H1 (cell line): Measurements from ENCODE around the gene IL1RAPL1. TPM values are rescaled to one million over a fixed set of nuclear protein-coding genes. Genes with fewer than 3 reads are reported as not detected.

Source experiments
- CTCF ChIA-PET: fragments of 300-600 bp; sonication (Branson Sonifier 250); formaldehyde crosslinking; loops from one replicate; lab custom pipeline; 2021; ENCODE audit not compliant: partially characterized antibody; lab: Charles Lee
- POLR2A ChIA-PET: fragments of 300-600 bp; sonication (Branson Sonifier 250); formaldehyde crosslinking; loops from one replicate; lab custom pipeline; 2021; ENCODE audit warnings: inconsistent platforms; ENCODE audit not compliant: partially characterized antibody; lab: Charles Lee
- DNase-seq, 2 experiments: peaks; one replicate each; pipeline versions ENCODE4 v3.0.0 to v3.0.0-alpha.2; 2010 to 2022; ENCODE audit warnings: low spot score in 2 of 2, low read depth in 1 of 2, mixed read lengths in 1 of 2
- FAIRE-seq: peaks from 2 replicates; lab custom pipeline; 2011; peaks lifted over from hg19 to GRCh38; lab: Jason Lieb, UNC
- H2AFZ ChIP-seq: 2 replicates; pipeline ENCODE4 v1.8.1; 2012; ENCODE audit warnings: low read length, inconsistent platforms
- H2AK5ac ChIP-seq: 2 replicates; pipeline ENCODE4 v1.6.1; 2013; ENCODE audit warnings: low read depth, low read length
- H2BK120ac ChIP-seq: replicated peaks from 2 replicates; pipeline ENCODE3; 2013; ENCODE audit warnings: low read depth, low read length, inconsistent platforms
- H2BK12ac ChIP-seq: 2 replicates; pipeline ENCODE4 v1.6.1; 2013; ENCODE audit warnings: low read depth, low read length
- H2BK15ac ChIP-seq: 2 replicates; pipeline ENCODE4 v1.6.1; 2013; ENCODE audit warnings: low read length
- H2BK20ac ChIP-seq: 2 replicates; pipeline ENCODE4 v1.6.1; 2013; ENCODE audit warnings: low read length
- H2BK5ac ChIP-seq: 2 replicates; pipeline ENCODE4 v1.6.1; 2013; ENCODE audit warnings: low read depth, low read length
- H3K14ac ChIP-seq: 2 replicates; pipeline ENCODE4 v1.6.1; 2013; ENCODE audit warnings: inconsistent platforms; ENCODE audit not compliant: insufficient read length
- H3K18ac ChIP-seq: 2 replicates; pipeline ENCODE4 v1.6.1; 2013; ENCODE audit warnings: low read length; ENCODE audit errors: extremely low read depth
- H3K23ac ChIP-seq: 2 replicates; pipeline ENCODE4 v1.6.1; 2013; ENCODE audit warnings: inconsistent platforms; ENCODE audit not compliant: insufficient read length
- H3K23me2 ChIP-seq: 2 replicates; pipeline ENCODE4 v1.6.1; 2013; ENCODE audit warnings: low read depth, low read length
- H3K27ac ChIP-seq: 2 replicates; pipeline ENCODE4 v1.6.1; 2011; ENCODE audit warnings: low read depth, low read length, inconsistent platforms
- H3K27me3 ChIP-seq, 4 experiments: replicated peaks in 1 of 4; 1 replicate in 1 of 4; 2 replicates in 3 of 4; pipeline versions ENCODE4 v1.6.1 to v1.8.1; 2011 to 2013; ENCODE audit warnings: low read length in 3 of 4, mild to moderate bottlenecking in 3 of 4, inconsistent platforms in 2 of 4, mixed read lengths in 2 of 4, moderate library complexity in 1 of 4; ENCODE audit not compliant: control insufficient read depth in 3 of 4, insufficient read depth in 3 of 4; ENCODE audit errors: extremely low read depth in 1 of 4
- H3K36me3 ChIP-seq, 4 experiments: 2 replicates each; pipeline versions ENCODE4 v1.6.1 to v1.8.1; 2011 to 2013; ENCODE audit warnings: mild to moderate bottlenecking in 4 of 4, low read length in 3 of 4, moderate library complexity in 2 of 4, control low read depth in 1 of 4, inconsistent platforms in 1 of 4; ENCODE audit not compliant: insufficient read depth in 4 of 4, control insufficient read depth in 2 of 4
- H3K4ac ChIP-seq: replicated peaks from 2 replicates; pipeline ENCODE3; 2013; ENCODE audit warnings: low read length, low read depth, mixed read lengths, inconsistent platforms; ENCODE audit not compliant: insufficient read length
- H3K4me1 ChIP-seq, 4 experiments: replicated peaks in 1 of 4; 1 replicate in 1 of 4; 2 replicates in 3 of 4; pipeline versions ENCODE4 v1.6.1 to v1.8.1; 2011 to 2013; ENCODE audit warnings: low read length in 3 of 4, inconsistent platforms in 2 of 4, mixed read lengths in 1 of 4; ENCODE audit not compliant: insufficient read depth in 4 of 4, control insufficient read depth in 3 of 4
- H3K4me2 ChIP-seq, 2 experiments: 2 replicates each; pipeline versions ENCODE4 v1.6.1 to v1.8.1; 2011 to 2013; ENCODE audit warnings: low read depth in 2 of 2, low read length in 2 of 2, control low read depth in 1 of 2, inconsistent platforms in 1 of 2, mild to moderate bottlenecking in 1 of 2; ENCODE audit not compliant: insufficient read depth in 1 of 2
- H3K4me3 ChIP-seq, 4 experiments: fragments of 200-600, 300-600 bp in 1 of 4; sonication (generic), shearing (Covaris generic), sonication (Bioruptor Twin) in 1 of 4; 2 replicates each; pipeline versions ENCODE4 v1.5.1 to v1.8.1; 2011 to 2016; ENCODE audit warnings: low read length in 4 of 4, low read depth in 3 of 4, control low read depth in 2 of 4, inconsistent platforms in 2 of 4, mild to moderate bottlenecking in 2 of 4, mixed read lengths in 1 of 4, moderate library complexity in 1 of 4; ENCODE audit not compliant: insufficient read depth in 2 of 4; ENCODE audit errors: extremely low read depth in 1 of 4
- H3K56ac ChIP-seq: replicated peaks from 2 replicates; pipeline ENCODE3; 2013; ENCODE audit warnings: low read depth, mild to moderate bottlenecking, mixed read lengths, low read length, inconsistent platforms; ENCODE audit not compliant: insufficient read length
- H3K79me1 ChIP-seq: 2 replicates; pipeline ENCODE4 v1.6.1; 2013; ENCODE audit warnings: low read depth, low read length, control low read depth
- H3K79me2 ChIP-seq, 2 experiments: 2 replicates each; pipeline versions ENCODE4 v1.6.1 to v1.8.1; 2012 to 2013; ENCODE audit warnings: low read length in 2 of 2, mild to moderate bottlenecking in 2 of 2, inconsistent platforms in 1 of 2; ENCODE audit not compliant: insufficient read depth in 2 of 2, control insufficient read depth in 1 of 2
- H3K9ac ChIP-seq, 4 experiments: replicated peaks in 1 of 4; 1 replicate in 1 of 4; 2 replicates in 3 of 4; pipeline versions ENCODE4 v1.6.1 to v1.8.1; 2011 to 2013; ENCODE audit warnings: low read depth in 3 of 4, low read length in 3 of 4, control low read depth in 2 of 4, mild to moderate bottlenecking in 2 of 4, moderate library complexity in 2 of 4, inconsistent platforms in 1 of 4; ENCODE audit errors: extremely low read depth in 1 of 4
- H3K9me3 ChIP-seq, 2 experiments: 2 replicates each; pipeline versions ENCODE4 v1.6.1 to v1.8.1; 2012 to 2013; ENCODE audit warnings: mild to moderate bottlenecking in 2 of 2, moderate library complexity in 2 of 2, control low read depth in 1 of 2, inconsistent platforms in 1 of 2, low read depth in 1 of 2, low read length in 1 of 2, mixed read lengths in 1 of 2; ENCODE audit not compliant: insufficient read depth in 2 of 2
- H4K20me1 ChIP-seq, 2 experiments: replicated peaks in 1 of 2; 2 replicates each; pipeline versions ENCODE3 to v1.8.1; 2011 to 2013; ENCODE audit warnings: inconsistent platforms in 2 of 2, low read length in 2 of 2, mild to moderate bottlenecking in 1 of 2; ENCODE audit not compliant: insufficient read depth in 2 of 2, control insufficient read depth in 1 of 2
- H4K5ac ChIP-seq: 2 replicates; pipeline ENCODE4 v1.6.1; 2013; ENCODE audit warnings: low read length, low read depth, mixed read lengths, inconsistent platforms; ENCODE audit not compliant: insufficient read length
- H4K8ac ChIP-seq: 2 replicates; pipeline ENCODE4 v1.8.0; 2013; ENCODE audit warnings: mild to moderate bottlenecking, moderate library complexity, low read length, inconsistent platforms; ENCODE audit not compliant: insufficient read depth; ENCODE audit errors: extremely low read depth
- H4K91ac ChIP-seq: replicated peaks from 2 replicates; pipeline ENCODE3; 2013; ENCODE audit warnings: low read length, mixed read lengths, inconsistent platforms; ENCODE audit not compliant: insufficient read length
- CBX5 ChIP-seq: fragments of 300-800, 300-1000 bp; sonication (generic); IDR thresholded peaks from 2 replicates; pipeline ENCODE4 v1.7.1; 2016; ENCODE audit warnings: antibody characterized with exemption, low read length, low read depth
- SIX5 ChIP-seq: IDR thresholded peaks from 2 replicates; pipeline ENCODE4 v1.6.1; 2011; ENCODE audit warnings: mild to moderate bottlenecking, low read depth, low read length
- SP2 ChIP-seq: IDR thresholded peaks from 2 replicates; pipeline ENCODE4 v1.6.1; 2012; ENCODE audit warnings: mild to moderate bottlenecking, low read length, inconsistent platforms
- WGBS, 2 experiments: shearing (Covaris generic) in 1 of 2; methylation state at CpG; one replicate each; pipeline versions ENCODE4 v1.1.6 to v1.1.7; 2013 to 2015; ENCODE audit warnings: low lambda C conversion rate in 2 of 2, mixed read lengths in 2 of 2, inconsistent platforms in 1 of 2, low coverage in 1 of 2, missing lambda C conversion rate in 1 of 2; ENCODE audit not compliant: insufficient replicate concordance in 2 of 2, insufficient coverage in 1 of 2, insufficient read length in 1 of 2; ENCODE audit errors: extremely low coverage in 1 of 2, missing lambda C conversion rate in 1 of 2; 5-methylcytosine and 5-hydroxymethylcytosine counted together
- polyA plus RNA-seq, 7 experiments: library from polyadenylated mRNA; depleted of rRNA in 3 of 7; stranded (reverse) in 5 of 7; unstranded in 2 of 7; fragments of >200 nt in 5 of 7; fragments of 200-250 nt in 2 of 7; gene quantifications; 1 replicate in 5 of 7; 2 replicates in 1 of 7; 4 replicates in 1 of 7; pipeline versions ENCODE4 v1.2.1 to v1.2.3, GENCODE V29; 2011 to 2013; ENCODE audit warnings: missing spikeins in 2 of 7, mixed read lengths in 2 of 7
- total RNA-seq: library from RNA; stranded (reverse); fragmentation: NEBNext Ultra II Directional; extraction: Animal tissue kit (Norgen Biotek cat#: 25700); gene quantifications from 2 replicates; pipeline ENCODE4 v1.2.1, GENCODE V29; 2021

Gene IL1RAPL1
- total and polyA plus RNA-seq, 2 of the 8 experiments (the other 6 are each of a cell fraction or from before 2014, with no cell fraction given) = 0.11 to 0.35 TPM

- H3K23ac ChIP-seq = no peak overlapping the region
- no peak overlapping the region for H4K8ac ChIP-seq
- H3K4me1 ChIP-seq = no peaks in the 10 kb centered on the region
- H3K56ac ChIP-seq = no peak overlapping the region
- H2AK5ac ChIP-seq = no peak overlapping the region
- no peak overlapping the region for H4K5ac ChIP-seq
- no peak for FAIRE-seq
- H3K14ac ChIP-seq = no peak overlapping the region
- H2BK15ac ChIP-seq = no peak overlapping the region
- H2BK12ac ChIP-seq = no peak overlapping the region
- H3K4me3 ChIP-seq = no peak overlapping the region
- H2BK120ac ChIP-seq = no peak overlapping the region
- H3K79me1 ChIP-seq = no peaks in the 10 kb centered on the region
- DNase-seq = no peak
- H3K9ac ChIP-seq = no peak overlapping the region
- H3K18ac ChIP-seq = no peak overlapping the region
- no peak overlapping the region for H3K4ac ChIP-seq
- no peaks in the 10 kb centered on the region for H4K20me1 ChIP-seq
- 100% methylated on average over 1 of the region's 1 CpG; no CpG with 5 or more reads in 1 of the 2 experiments for WGBS, 2 experiments
- no peak overlapping the region for H4K91ac ChIP-seq
- H2BK20ac ChIP-seq = no peak overlapping the region
- H3K4me2 ChIP-seq = no peak overlapping the region
- ChIA-PET CTCF (no interaction called here), POLR2A (no interaction called here)
- H3K79me2 ChIP-seq = no peaks in the 10 kb centered on the region
- H2BK5ac ChIP-seq = no peak overlapping the region
- H3K23me2 ChIP-seq = no peaks in the 10 kb centered on the region
- no peak overlapping the region for H2AFZ ChIP-seq
- no peak overlapping the region for H3K27ac ChIP-seq
- H3K27me3 ChIP-seq = no peaks in the 10 kb centered on the region
- no peaks in the 10 kb centered on the region for H3K9me3 ChIP-seq
- H3K36me3 ChIP-seq = no peaks in the 10 kb centered on the region
- TF ChIP-seq CBX5 = no peak
- TF ChIP-seq SIX5 = no peak
- TF ChIP-seq SP2 = no peak
These were observed 410.6 kb downstream of the IL1RAPL1 start for GRCh38 chrX:28997706-28998463.
